ENCODE measurements around the gene FBXL14.

Gene FBXL14

DNA sequence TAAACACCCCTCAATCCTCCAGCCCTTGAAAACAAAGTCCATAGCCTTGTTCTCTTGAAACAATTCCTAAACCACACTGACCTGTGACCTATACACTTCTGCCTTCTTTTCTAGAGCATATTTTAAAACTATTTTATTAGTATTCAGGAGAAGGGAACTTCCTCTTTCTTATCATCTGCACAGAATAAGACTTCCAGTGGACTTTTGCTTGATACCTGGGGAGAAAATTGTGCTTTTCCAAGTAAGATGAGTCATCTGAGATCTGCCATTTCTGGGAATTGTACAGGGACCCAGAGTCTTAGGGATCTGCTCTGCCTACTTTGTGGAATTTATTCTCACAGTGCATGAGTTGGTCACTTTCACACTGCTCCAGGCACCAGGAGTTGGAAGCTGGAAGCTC is 24.1 kb upstream of the FBXL14 start:
- no peak overlapping the region for H3K27ac ChIP-seq
- H3K79me2 ChIP-seq (ENCODE audit: insufficient read depth, low read depth), result peaks cover 87% of the 10 kb centered on the region
- H2AFZ ChIP-seq (ENCODE audit: low read depth), result no peak overlapping the region
- peaks cover 19% of the 10 kb centered on the region; the same call in 1 of the 2 replicates for H4K20me1 ChIP-seq (ENCODE audit: insufficient read depth)
- TF ChIP-seq, protein P1, sequence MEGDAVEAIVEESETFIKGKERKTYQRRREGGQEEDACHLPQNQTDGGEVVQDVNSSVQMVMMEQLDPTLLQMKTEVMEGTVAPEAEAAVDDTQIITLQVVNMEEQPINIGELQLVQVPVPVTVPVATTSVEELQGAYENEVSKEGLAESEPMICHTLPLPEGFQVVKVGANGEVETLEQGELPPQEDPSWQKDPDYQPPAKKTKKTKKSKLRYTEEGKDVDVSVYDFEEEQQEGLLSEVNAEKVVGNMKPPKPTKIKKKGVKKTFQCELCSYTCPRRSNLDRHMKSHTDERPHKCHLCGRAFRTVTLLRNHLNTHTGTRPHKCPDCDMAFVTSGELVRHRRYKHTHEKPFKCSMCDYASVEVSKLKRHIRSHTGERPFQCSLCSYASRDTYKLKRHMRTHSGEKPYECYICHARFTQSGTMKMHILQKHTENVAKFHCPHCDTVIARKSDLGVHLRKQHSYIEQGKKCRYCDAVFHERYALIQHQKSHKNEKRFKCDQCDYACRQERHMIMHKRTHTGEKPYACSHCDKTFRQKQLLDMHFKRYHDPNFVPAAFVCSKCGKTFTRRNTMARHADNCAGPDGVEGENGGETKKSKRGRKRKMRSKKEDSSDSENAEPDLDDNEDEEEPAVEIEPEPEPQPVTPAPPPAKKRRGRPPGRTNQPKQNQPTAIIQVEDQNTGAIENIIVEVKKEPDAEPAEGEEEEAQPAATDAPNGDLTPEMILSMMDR (conservative IDR thresholded peaks at IDR 0.05; ENCODE audit: low read depth, low read length), result no peak
- H3K4me3 ChIP-seq (IDR thresholded peaks at IDR 0.05; ENCODE audit: insufficient read depth, low read depth, low read length), result no peak overlapping the region
- no peak overlapping the region for H3K9ac ChIP-seq
- no peaks in the 10 kb centered on the region for H3K27me3 ChIP-seq (ENCODE audit: insufficient read depth, low read depth)
- no peaks in the 10 kb centered on the region; the same call in 1 of the 2 replicates for H3K36me3 ChIP-seq (ENCODE audit: insufficient read depth)
- H3K4me1 ChIP-seq (ENCODE audit: low read depth, poor library complexity, severe bottlenecking), result peaks cover 64% of the 10 kb centered on the region
- no peak overlapping the region for H3K4me2 ChIP-seq

- peaks cover 29% of the 10 kb centered on the region; the same call in 1 of the 2 replicates for H4K20me1 ChIP-seq (ENCODE audit: insufficient read depth)
- peak overlapping the region; percentile 1; the same call in 1 of the 2 replicates for H3K4me2 ChIP-seq
- TF ChIP-seq, protein P1 (conservative IDR thresholded peaks at IDR 0.05; ENCODE audit: low read depth, low read length), result no peak
- peaks cover 69% of the 10 kb centered on the region for H3K4me1 ChIP-seq (ENCODE audit: low read depth, poor library complexity, severe bottlenecking)
- no peaks in the 10 kb centered on the region; the same call in 1 of the 2 replicates for H3K36me3 ChIP-seq (ENCODE audit: insufficient read depth)
- H2AFZ ChIP-seq (ENCODE audit: low read depth), result no peak overlapping the region
- H3K79me2 ChIP-seq (ENCODE audit: insufficient read depth, low read depth), result peaks cover 94% of the 10 kb centered on the region
- no peak overlapping the region for H3K4me3 ChIP-seq (IDR thresholded peaks at IDR 0.05; ENCODE audit: insufficient read depth, low read depth, low read length)
- H3K9ac ChIP-seq, result no peak overlapping the region
- H3K27me3 ChIP-seq (ENCODE audit: insufficient read depth, low read depth), result no peaks in the 10 kb centered on the region
- no peak overlapping the region for H3K27ac ChIP-seq
Observed at GRCh38 chr12:1616233-1617066, 22.1 kb upstream of the FBXL14 start.

GRCh38 chr12:1614360-1614759 is 20.0 kb upstream of the FBXL14 start:
- Histone ChIP-seq H3K27me3 (ENCODE audit: insufficient read depth, low read depth) (no peaks in the 10 kb centered on the region), H3K79me2 (ENCODE audit: insufficient read depth, low read depth) (peaks cover 96% of the 10 kb centered on the region), H3K27ac (no peak overlapping the region), H3K9ac (no peak overlapping the region), H3K4me3 (IDR thresholded peaks at IDR 0.05; ENCODE audit: insufficient read depth, low read depth, low read length) (no peak overlapping the region), H4K20me1 (ENCODE audit: insufficient read depth) (peaks cover 29% of the 10 kb centered on the region; the same call in 1 of the 2 replicates), H3K4me2 (no peak overlapping the region), H2AFZ (ENCODE audit: low read depth) (no peak overlapping the region), H3K4me1 (ENCODE audit: low read depth, poor library complexity, severe bottlenecking) (peaks cover 64% of the 10 kb centered on the region), H3K36me3 (ENCODE audit: insufficient read depth) (no peaks in the 10 kb centered on the region; the same call in 1 of the 2 replicates)
- TF ChIP-seq, protein P1 (conservative IDR thresholded peaks at IDR 0.05; ENCODE audit: low read depth, low read length), result no peak

DNA sequence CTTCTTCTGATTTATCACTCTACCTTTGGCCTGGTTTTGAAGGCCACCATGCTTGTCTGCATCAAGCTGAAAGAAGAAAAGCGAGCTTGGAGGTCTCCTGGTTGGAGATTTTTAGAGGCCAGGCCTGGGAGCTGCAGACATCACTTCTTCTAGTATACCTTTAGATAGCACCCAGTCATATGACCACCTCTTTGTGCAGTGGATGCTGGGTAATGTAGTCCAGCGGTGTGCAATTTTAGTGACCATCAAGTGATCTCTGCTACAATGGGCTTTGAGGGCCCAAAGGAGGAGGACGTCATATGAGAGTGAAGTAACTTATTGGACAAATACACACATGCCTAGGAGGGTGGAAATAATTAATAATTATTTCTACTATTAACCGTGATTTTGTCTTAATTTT is 19.5 kb upstream of the FBXL14 start:
- Histone ChIP-seq H2AFZ (ENCODE audit: low read depth) (no peak overlapping the region), H3K9ac (no peak overlapping the region), H3K36me3 (ENCODE audit: insufficient read depth) (no peaks in the 10 kb centered on the region; the same call in 1 of the 2 replicates), H3K27me3 (ENCODE audit: insufficient read depth, low read depth) (no peaks in the 10 kb centered on the region), H3K79me2 (ENCODE audit: insufficient read depth, low read depth) (peaks cover 97% of the 10 kb centered on the region), H3K4me2 (no peak overlapping the region), H4K20me1 (ENCODE audit: insufficient read depth) (peaks cover 29% of the 10 kb centered on the region; the same call in 1 of the 2 replicates), H3K27ac (no peak overlapping the region), H3K4me1 (ENCODE audit: low read depth, poor library complexity, severe bottlenecking) (peaks cover 61% of the 10 kb centered on the region), H3K4me3 (IDR thresholded peaks at IDR 0.05; ENCODE audit: insufficient read depth, low read depth, low read length) (no peak overlapping the region)
- TF ChIP-seq, protein P1 (conservative IDR thresholded peaks at IDR 0.05; ENCODE audit: low read depth, low read length), result no peak
